CD4-positive, alpha-beta T cell treated with Interleukin-4 for 1 hour (primary cell): ENCODE results near the gene GALNT11.
"Not testable (repeated sequence)": the region's sequence is repeated elsewhere in the genome, so short reads cannot be mapped to it uniquely, and the experiment has no call there.

ENCODE experiments used
- DNase-seq, 2 donors: peaks; one replicate each; pipeline ENCODE4 v3.0.0-alpha.2; 2020 to 2022

GALNT11 gene

GRCh38 chr7:152076940-152077933, 51.8 kb downstream of the GALNT11 start:
- no peak for DNase-seq

GRCh38 chr7:152078025-152078424, 52.6 kb downstream of the GALNT11 start:
- DNase-seq: no peak

GRCh38 chr7:152078786-152079185, 53.3 kb downstream of the GALNT11 start:
- DNase-seq: no peak

GRCh38 chr7:152081088-152081487, 55.6 kb downstream of the GALNT11 start:
- DNase-seq: no peak

GRCh38 chr7:152082073-152082721, 56.7 kb downstream of the GALNT11 start:
- not testable (repeated sequence) for DNase-seq

- DNase-seq: no peak
Measured at GRCh38 chr7:152085131-152085530, 59.7 kb downstream of the GALNT11 start.

- DNase-seq: no peak
Measured at GRCh38 chr7:152086513-152086912, 61.0 kb downstream of the GALNT11 start.

- DNase-seq: no peak
Measured at GRCh38 chr7:152089183-152089582, 63.7 kb downstream of the GALNT11 start.

- DNase-seq: no peak
Measured at GRCh38 chr7:152090747-152091146, 65.3 kb downstream of the GALNT11 start.

GRCh38 chr7:152093717-152094116, 68.2 kb downstream of the GALNT11 start:
- DNase-seq: no peak

GRCh38 chr7:152095771-152096170, 70.3 kb downstream of the GALNT11 start:
- DNase-seq: no peak

GRCh38 chr7:152097330-152097729, 71.9 kb downstream of the GALNT11 start:
- no peak for DNase-seq

- DNase-seq: no peak
Measured at GRCh38 chr7:152103066-152103465, 77.6 kb downstream of the GALNT11 start.

- no peak for DNase-seq
Measured at GRCh38 chr7:152103691-152104090, 78.2 kb downstream of the GALNT11 start.

- no peak for DNase-seq
Measured at GRCh38 chr7:152105205-152105604, 79.7 kb downstream of the GALNT11 start.

GRCh38 chr7:152106990-152107389, 81.5 kb downstream of the GALNT11 start:
- no peak for DNase-seq

- no peak for DNase-seq
Measured at GRCh38 chr7:152107945-152108344, 82.5 kb downstream of the GALNT11 start.

- no peak for DNase-seq
Measured at GRCh38 chr7:152108359-152108758, 82.9 kb downstream of the GALNT11 start.

GRCh38 chr7:152112829-152113228, 87.4 kb downstream of the GALNT11 start:
- DNase-seq: no peak

- DNase-seq: no peak
Measured at GRCh38 chr7:152115021-152115718, 89.7 kb downstream of the GALNT11 start.

GRCh38 chr7:152117356-152117755, 91.9 kb downstream of the GALNT11 start:
- no peak for DNase-seq

GRCh38 chr7:152120210-152120609, 94.7 kb downstream of the GALNT11 start:
- no peak for DNase-seq

- DNase-seq: no peak
Measured at GRCh38 chr7:152120776-152121175, 95.3 kb downstream of the GALNT11 start.
